GM11168 (cell line): ENCODE results near the gene TPPP.

Experiments
- in situ Hi-C: fragments of 300-500 bp; cut with MboI; formaldehyde crosslinking; loops from one replicate; pipeline ENCODE4 v1.12.0; 2022; ENCODE audit warnings: low sequenced_read_pairs; ENCODE audit not compliant: unreplicated experiment

The TPPP gene

DNA sequence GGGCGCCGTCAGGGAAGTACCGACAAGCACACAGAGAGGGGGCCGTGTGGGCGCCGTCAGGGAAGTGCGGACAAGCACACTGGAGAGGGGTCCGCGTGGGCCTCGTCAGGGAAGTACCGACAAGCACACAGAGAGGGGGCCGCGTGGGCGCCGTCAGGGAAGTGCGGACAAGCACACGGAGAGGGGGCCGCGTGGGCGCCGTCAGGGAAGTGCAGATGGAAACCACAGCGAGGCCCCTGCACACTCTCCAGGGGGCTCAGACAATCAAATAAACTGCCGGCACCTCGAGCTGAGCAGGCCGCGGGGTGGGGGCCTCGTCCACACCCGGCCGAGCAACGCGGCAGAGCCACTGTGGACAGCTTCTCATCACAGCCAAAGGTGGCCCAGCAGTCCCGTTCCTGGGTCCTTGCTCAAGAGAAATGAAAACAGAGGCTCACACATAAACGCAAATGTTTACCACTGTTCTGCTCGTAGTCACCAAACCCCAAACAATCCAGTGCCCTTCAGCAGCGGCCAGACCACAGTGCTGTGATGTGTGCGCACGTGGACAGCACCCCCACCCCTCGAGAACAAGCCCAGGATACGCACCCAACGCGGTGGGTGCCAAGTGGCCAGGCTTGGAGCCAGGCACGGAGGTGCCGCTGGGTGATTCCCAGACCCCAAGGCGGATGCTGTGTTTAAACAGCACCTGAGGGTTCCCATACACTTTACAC, 24.7 kb downstream of the TPPP start:
- in situ Hi-C loops: no loop called here

DNA sequence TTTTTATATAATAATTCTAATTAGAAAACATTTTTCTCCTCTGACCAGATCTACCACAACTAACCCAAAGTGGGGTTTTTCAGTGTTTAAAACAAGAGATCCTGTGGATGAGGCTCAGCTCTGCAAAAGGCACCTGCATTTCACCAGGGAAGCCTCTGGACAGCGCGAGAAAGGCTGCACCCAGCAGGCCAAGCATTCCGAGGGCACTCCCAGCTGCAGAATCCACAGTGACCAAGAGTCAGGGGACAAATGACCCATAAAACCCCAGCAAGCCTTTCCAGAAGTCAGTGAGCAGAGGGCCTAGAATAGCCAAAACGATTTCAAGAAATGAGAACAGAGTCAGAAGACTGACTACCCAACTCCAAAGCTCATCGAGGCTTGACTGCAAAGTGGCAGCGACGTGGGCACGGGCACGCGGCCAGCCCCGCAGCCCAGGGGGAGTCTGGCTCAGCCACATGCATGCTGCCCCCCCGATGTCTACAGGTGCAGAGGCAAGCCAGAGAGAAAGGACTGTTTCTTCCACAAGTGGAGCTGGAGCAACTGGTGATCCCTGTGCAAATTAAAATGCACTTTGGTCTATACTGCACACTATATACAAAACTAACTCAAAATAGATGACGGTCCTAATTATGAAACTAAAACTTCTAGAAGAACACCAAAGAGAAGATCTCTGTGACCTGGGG, 26.2 kb downstream of the TPPP start:
- in situ Hi-C loops: no loop called here

DNA sequence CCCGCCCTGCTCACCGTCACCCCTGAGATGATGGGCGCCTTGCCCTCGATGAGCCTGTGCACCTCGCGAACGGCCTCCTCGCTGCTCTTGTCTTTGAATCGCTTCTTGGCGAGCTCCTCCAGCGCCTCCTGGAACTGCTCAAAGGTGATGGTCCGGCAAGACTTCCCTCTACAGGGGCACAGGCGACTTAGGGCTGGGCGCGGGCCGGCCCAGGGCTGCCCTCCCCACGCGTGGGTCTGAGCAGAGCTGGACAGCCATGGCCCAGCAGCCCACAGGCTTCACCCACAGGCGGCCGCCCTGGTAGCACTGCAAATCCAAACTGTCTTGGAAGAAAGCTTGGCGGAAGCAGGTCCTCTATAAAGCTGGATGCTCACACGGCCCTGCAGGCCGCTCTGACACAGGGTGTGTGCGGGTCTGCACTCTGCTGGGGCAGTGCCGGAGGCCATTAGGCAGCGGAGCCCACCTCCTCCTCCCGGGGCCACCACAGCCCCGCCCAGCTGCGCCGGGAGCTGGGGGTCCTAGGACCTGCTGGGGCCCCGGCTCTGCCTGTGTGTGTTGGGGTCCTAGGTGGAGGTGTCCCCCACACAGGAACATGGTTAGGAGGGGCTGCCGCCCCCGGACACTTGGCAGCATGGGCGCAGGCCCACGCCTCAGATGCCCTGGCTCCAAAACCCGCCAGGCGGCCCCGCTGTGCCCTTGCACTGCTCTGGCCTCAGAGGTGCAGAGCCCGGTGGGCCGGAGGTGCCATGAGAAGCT, 27.0 kb downstream of the TPPP start:
- in situ Hi-C loops: no loop called here

DNA sequence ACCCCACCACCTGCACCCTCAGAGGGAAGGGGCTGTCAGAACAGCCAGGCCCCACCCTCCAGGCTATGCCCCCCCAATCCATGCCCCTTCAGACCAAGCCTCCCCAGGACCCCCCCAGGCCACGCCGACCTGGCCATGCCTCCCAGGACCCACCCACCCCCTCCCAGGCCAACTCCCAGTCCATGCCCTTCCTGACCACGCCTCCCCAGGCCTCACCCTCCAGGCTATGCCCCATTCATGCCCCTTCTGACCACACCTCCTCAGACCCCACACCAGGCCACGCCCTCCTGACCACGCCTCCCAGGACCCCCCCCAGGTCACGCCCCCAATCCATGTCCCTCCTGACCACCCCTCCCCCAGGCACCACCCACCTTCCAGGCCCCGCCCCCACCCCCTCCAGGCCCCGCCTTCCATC, 27.6 kb downstream of the TPPP start:
- in situ Hi-C loops: no loop called here

DNA sequence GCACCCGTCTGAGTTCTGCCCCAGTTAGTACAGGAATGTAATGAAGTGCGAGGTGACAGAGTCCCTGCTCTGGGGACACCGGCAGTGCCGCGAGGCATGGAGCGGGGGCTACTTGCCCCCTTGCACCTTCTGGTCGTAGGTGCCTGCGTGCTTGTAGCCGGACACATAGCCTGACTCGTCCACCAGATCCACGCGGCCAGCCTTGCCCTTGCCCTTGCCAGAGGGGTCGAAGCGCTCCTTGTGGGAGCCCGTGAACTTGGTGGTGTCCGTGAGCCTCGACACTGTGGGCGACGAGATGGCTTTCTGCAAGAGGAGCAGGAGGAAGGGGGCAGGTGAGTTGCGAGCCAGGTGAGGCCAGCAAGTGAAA, 28.2 kb downstream of the TPPP start:
- in situ Hi-C loops: no loop called here

DNA sequence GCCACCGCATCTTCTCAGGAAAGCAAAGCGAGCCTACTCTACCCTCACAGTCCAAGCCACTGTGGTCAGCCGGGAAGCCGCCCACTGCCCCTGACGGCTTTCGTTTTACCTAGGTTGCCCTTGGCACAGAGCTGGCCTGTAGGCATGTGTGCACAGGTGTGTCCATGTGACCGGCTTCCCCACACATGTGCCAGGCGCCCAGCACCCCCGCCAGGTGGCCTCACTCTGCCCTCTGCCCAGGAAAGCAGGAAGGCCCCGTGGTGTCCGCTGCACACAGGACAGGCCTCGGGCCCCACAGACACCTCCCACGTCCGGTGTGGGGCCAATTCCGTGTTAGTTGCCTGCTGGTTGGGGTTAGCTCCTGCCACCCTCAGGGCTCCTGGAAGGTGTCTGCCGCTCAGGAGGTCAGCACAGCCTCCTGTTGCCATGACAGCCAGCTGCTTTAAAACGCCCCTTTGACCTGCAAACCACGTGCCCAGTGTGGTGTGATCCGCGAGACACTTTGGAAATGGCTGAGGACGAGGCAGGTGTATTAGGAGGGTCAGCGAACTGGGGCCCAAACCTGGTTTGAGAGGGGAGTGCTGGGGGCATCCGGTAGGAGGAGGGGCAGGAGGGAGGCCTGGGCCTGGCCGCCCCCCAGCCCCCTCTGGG, 28.7 kb downstream of the TPPP start:
- in situ Hi-C loops: no loop called here

DNA sequence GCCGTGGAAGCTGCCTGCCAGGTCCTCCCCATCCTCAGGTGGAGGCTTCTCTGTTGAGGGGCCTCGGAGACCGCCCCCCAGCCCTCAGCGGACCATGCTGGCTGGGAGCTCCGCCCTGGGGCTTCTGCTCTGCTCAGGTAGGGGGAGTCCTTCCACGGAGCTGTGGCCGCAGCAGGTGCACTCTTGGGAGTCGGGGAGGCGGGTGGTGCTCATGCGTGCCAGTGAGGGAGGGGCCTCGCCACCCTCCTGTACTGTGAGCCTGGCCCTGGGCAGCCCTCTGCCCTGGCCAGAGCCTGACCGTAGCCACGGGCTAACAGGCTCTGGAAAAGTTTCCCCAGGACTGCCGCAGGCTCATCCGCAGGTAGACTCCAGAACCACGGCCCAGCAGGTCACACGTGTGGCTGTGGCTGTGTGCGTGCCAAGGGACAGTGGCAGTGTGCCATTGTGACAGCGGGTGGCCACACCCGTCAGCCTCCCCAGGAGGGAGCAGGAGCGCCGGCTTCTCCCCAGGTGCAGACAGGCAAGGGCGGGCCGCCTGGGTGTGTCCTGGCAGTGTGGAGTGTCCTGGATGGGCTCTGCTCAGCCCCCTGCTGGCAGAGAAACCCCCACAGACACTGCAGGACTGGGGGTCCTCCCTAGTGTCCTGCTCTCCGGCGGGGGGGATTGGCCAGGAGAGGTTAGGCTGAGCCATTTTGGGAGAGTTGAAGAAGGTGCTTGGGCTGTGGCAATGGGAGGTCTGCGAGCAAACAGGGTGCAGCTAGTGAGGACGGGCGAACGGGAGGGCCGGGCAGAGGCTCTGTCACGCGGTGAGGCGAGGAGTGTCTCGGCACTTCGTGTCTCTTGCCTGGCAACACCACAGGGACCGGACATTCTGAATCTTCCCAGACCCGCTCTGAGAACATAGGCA, 29.5 kb downstream of the TPPP start:
- in situ Hi-C loops: no loop called here

DNA sequence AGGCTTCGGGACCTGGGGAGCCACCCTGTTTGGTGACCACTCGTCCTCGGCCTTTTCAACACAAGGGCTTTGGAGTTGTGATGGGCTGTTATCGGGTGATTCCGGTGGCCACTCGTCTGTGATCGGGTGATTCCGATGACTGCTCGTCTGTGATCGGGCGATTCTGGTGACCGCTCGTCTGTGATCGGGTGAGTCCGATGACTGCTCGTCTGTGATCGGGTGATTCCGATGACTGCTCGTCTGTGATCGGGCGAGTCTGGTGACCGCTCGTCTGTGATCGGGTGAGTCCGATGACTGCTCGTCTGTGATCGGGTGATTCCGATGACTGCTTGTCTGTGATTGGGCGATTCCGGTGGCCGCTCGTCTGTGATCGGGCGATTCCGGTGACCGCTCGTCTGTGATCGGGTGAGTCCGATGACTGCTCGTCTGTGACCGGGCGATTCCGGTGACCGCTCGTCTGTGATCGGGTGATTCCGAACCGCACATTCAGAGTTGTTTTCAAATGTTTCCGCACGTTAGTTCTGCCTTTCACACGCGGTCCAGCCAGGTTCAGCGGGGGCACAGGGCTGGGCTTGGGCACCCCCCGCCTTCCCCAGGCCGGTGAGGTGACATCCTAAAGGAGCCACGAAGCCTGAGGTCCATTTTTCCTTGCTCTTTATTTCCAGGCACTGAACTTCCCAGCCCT, 30.3 kb downstream of the TPPP start:
- in situ Hi-C loops: no loop called here

DNA sequence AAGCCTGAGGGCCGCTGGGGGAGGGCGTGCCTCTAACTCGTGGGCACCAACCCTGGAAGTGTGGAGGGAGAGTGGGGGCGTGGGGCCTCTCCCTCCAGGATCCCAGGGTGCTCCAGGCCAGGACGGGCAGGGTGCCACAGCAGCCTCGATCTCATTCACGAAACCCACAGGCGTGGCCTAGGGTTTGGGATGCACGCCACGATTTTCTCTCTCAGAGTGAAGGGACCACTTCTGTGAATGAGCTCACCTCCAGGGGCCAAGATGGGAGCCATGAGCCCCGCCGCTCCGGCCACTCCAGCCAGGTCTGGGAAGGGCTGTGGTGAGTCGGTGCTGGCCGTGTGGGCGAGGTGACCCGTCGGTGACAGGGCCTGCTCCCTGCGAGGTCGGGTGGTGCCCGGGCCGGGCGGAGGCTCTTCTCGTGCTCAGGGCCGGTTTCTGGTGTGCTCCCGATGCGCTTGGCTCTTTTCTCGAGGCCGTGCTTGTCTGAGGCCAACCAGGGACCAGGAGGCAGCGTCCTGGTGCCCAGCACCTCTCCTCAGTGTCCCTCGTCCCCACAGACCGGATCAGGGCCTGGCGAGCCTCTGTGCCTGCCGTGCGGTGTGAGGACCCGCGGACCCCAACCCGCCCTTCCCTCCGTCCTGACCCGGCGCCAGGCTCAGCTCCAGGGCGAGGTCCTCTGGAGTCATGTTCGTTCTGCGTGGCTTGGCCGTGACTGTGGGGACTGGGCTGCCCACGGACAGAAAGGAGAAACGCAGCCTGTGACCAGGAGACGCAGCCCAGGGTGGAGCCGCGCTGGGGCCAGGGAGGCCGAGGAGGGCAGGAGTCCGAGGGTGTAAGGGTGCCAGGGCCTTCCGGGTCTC, 31.0 kb downstream of the TPPP start:
- in situ Hi-C loops: no loop called here

DNA sequence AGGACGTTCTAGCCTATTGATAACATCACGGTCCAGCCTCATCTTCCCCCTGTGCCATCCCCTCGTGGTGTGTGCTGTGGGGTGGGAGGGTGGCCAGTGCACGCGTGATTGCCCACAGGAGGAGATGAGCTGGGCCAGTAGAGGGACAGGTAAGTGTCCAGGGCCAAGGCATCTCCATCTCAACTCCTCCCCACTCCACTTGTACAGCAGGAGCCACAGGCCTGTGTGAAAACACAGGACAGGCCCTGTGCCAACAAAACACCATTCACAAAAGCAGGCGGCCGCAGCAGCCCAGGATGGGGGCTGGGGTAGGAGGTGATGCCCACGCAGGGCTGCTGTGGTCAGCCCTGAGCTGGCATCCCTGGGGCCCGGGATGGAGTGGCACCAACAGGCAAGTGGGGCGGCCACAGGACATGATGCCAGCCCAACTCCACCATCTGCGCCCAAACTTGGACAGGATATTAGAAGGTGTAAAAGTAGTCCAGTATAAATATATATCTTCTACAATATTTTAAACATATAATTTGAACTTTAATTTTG, 32.6 kb downstream of the TPPP start:
- in situ Hi-C loops: no loop called here

DNA sequence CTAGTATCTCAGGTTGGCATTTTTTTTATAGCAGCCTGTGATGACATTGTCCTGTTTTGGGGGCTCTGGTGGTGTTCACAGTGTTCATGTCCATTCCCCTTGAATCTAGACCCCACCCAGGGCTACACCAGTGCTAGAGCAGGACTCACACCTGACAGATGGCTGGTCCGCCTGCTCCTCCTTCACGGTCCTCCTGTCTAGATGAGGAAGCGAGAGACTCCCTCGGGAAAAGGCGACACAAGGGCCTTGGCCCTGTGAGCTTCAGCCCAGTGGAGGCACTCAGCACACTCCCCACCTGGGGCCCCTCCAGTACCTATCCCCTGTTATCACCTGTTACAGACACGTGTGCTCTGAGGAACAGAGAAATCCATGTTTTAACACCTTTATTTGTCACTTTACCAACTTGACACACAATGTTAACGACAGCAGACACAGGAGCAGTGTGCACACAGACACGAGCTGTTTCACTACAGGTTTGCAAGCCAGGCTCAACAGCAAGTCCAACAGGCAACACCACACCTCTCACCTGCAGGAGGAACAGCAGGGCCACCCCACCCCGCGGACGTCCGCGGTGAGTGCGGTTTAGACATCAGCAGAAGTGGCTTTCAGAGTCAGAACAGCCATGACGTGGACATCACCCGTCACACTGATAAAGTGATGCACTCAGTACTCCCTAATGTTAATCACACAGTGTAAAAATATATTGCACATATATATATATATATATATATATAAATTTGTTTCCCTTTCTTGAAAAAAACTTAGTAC, 33.5 kb downstream of the TPPP start:
- in situ Hi-C loops: no loop called here

DNA sequence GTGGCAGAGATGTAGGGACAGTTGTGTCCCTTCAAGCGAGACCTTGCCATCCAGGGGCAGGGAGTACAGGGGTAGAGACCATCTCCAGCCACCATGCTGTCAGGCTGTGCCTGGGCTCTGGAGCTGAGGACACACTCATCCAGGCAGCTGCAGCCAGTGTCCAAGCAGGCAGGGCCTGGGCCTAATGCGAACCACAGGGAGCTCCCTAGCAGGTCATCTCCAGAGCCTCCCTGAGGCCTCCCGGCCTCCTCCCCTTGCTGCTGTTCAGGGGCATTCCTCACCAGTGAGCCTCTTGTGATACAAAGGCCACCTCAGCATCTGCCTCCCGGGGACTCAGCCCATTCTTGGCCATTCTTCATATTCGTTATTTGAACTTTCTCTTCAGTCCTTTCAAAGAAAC, 35.0 kb downstream of the TPPP start:
- in situ Hi-C loops: no loop called here

DNA sequence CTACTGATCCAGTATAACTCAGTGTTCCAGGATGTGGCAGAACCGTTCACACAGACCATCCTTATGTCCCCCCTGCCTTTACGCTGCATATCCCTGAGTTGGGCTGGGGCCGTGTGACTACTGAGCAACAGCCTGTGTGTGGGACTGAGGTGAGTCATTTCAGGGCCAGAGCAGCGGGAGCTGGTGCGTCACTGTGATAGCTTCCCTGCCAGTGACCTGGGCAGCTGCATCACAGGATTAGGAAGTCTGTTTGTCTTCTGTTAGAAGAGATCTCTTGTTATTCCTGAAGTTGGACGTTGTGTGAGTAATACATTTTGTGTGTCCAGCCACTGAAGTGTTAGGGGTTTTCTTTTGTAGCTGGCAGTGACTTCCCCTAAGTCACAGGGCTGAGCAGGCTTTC, 35.6 kb downstream of the TPPP start:
- in situ Hi-C loops: no loop called here

DNA sequence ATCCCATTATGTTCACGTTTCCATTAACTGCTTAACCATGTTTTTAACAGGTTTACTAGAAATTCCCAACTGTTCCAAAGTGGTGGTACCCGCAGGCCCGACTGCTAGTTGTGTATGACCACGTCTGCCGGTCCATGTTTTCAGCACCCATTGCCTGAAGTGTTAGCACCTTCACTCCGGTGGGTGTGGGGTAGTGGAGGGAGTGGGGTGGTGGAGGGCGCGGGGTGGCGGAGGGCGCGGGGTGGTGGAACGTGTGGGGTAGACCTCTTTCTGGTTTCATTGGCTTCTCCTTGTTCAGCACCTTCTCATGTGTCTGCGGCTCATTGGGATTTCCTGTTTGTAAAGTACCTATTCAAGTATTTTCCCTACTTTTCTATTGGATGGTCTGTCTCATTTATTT, 37.7 kb downstream of the TPPP start:
- in situ Hi-C loops: no loop called here

DNA sequence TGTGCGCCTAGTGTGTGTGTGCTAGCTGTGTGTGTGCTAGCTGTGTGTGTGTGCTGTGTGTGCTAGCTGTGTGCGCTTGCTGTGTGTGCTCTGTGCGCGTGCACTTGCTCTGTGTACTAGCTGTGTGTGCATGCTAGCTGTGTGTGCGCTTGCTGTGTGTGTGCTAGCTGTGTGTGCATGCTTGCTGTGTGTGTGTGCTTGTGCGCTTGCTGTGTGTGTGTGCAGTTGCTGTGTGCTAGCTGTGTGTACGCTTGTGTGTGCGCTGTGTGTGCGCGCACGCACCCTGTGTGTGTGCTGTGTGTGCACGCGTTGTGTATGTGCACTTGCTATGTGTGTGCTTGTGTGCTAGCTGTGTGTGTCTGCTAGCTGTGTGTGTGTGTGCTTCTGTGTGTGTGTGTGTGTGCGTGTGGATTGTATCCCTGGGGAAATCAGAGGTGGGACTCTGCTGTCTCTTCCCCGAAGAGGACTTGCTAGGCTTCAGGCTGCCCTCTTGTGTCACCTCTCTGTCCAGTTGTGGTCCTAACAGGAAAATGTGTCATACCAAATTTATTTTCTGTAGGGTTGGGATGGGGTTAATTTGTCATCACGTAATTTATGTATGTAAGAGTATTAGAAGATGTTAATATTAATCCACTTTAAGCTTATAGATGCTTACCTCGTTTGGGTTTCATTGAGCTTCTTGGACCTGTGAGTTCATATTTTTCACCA, 38.9 kb downstream of the TPPP start:
- in situ Hi-C loops: no loop called here

DNA sequence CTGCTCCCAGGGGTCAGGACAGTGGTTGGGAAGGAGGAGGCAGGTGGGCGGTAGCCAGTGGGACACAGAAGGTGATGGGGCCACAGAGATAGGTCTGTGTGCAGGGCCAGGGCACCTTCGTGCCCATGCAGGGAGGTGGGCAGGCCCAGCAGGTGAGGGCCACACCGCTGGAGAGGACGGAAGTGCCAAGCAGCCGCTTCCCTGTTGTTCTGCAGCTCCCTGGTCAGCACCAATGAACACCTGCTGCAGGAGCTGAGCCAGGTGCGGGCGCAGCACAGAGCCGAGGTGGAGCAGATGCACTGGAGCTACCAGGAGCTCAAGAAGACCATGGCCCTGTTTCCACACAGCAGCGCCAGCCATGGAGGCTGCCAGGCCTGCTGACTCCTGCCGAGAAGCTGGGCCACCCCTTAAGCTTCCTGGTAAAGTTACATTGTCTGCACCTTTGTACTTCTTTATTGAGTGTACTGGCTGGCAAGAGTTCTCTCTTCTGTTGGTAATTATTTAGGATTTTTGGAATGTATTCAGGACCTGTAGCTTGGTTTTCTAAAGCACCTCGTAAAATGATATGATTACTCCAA, 40.3 kb downstream of the TPPP start:
- in situ Hi-C loops: no loop called here
